DMS114 treated with DMSO at 0.1 percent for 48 hours (cell line): Measurements from ENCODE around the gene INCA1.

Experiments
- DNase-seq: peaks from one replicate; lab custom pipeline; 2025; ENCODE audit not compliant: unreplicated experiment; lab: John Stamatoyannopoulos, UW

Gene INCA1

GRCh38 chr17:4972322-4972721, 25.0 kb downstream of the INCA1 start:
- no peak for DNase-seq

- DNase-seq: no peak
Observed at GRCh38 chr17:4971826-4972225, 25.5 kb downstream of the INCA1 start.

DNA sequence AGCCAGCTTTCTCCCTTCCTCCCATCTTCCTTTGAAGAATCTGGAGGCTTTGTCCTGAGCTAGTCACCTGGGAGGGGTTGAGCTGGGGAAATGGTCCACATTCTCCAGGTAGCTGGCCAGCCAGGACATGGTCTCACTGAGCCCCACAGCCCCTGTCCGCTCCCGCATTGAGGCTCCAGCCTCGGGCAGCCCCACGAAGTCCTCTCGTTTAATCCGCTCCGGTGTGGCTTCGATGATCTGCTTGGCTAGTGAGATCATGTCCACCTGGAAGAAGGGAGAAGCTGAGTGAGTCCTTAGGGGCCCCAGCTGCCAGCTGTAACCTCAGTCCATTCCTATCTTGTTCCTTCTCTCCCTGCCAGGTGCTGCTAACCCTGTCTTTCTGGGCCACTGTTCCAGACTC, 27.0 kb downstream of the INCA1 start:
- DNase-seq: no peak

DNA sequence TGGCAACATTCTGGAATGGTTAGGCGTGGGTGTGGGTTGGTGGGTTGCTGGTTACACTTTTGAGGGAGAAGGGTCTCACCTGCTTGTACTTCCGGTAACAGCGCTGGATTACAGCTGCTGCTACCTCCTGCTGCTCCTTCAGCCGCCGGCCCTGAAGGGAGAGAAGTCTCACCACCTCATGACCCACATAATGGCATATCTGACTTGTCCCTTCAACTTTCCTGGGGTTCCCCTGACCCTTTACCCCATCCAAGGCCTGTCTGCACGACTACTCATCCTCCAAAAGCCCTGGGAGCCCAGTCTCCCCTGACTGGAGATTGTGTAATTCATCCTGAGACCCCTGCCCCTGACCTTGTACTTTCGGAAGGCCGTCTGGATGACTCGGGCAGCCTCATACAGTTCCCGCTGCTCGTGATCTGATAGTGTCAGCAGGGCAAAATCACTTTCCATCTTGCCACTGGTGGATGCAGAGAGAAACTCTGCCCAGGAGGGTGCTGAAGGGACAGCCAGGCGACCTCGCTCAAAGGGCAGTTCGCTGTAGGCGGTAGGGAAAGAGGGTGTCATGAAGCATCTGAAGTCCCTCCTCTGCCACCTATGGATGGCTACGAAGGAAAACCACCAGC, 27.7 kb downstream of the INCA1 start:
- no peak for DNase-seq

GRCh38 chr17:4969047-4969550, 28.2 kb downstream of the INCA1 start:
- DNase-seq: no peak

DNA sequence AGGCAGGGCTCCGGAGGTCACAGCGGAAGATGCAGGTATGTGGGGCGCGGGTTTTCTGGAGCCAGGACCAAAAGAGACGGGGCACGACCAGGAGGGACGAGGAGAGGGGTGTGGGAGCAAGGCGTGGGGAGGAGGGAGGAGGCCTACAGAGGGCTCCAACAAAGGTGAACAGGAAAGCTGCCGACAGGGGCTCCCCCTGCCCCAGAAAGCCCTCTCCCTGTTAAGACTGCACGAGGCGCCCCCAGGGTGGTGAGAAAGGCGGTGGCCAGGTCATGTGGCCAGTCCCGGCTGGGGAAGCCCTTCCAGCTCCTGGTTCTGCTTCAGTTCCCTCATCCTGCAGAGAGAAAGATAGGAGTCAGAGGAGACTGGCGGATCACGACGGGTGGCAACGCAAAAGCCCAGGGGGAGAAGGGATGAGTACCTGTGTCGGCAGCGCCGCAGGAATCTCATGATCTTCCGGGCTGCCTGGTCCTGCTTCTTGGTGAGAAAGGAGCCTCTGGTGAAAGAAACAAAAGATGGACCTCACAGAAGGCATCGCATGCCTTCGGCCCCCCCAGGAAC, 28.8 kb downstream of the INCA1 start:
- no peak for DNase-seq

GRCh38 chr17:4967539-4968485, 29.5 kb downstream of the INCA1 start, which contains the start of gene SPAG7:
Gene SPAG7, minus strand, starts transcription at chr17:4967817. Its CDS starts 13 bp downstream, at chr17:4967804.
- peak; percentile 56 for DNase-seq

GRCh38 chr17:4966844-4967538, 30.3 kb downstream of the INCA1 start:
- peak; percentile 87 for DNase-seq

DNA sequence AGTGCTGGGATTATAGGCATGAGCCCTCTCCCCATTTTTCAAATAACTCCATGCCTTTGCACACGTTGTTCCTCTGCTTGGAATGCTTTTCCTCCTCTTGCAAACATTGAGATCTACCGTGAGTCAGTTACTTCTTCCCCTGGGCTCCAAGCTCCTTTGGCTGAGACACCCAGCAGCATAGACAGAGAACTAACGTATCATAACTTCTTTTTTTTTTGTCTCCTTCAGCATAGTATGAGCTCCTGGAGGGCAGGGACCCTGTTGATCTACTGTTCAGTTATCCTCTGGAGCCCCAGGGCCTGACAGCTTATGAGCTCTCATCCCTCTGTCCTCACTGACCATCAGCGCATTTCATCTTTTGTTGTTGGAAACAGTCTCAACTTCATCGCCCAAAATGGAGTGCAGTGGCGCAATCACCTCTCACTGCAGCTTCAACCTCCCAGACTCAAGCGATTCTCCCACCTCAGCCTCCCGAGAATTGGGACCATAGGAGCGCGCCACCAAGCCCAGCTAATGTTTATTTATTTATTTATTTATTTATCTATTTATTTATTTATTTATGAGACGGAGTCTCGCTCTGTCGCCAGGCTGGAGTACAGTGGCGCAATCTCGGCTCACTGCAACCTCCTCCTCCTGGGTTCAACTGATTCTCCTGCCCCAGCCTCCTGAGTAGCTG, 31.9 kb downstream of the INCA1 start:
- no peak for DNase-seq

DNA sequence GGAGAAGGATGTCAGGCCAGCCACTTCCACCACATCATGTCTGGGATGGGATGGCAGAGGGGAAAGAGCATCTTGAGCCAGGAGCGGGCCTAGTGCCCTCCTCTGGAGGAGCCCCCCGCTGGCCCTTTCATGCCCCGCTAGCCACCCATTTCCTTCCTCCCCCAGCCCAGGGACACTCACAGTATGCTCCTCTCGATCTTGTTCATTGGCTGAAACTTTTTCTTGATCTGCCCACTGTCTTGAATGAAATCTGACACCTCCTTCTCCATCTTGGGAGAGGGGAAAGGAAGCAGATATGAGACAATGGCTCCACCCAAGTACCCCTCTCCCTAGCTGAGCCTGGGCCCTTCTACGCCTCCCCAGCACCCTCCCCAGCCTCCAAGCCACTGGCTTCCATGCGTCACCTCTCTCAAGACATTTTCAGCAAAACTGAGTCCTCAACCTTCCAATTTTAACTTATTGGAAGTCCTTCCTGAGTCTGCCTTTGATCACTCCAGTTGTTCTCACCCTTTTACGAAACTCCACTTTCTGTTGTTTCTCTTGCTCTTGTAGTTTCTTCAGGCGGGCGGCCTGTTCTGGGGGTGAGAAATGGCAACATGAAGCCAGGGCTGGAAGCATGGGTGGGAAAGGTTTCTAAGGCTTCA, 36.9 kb downstream of the INCA1 start:
- DNase-seq: no peak

DNA sequence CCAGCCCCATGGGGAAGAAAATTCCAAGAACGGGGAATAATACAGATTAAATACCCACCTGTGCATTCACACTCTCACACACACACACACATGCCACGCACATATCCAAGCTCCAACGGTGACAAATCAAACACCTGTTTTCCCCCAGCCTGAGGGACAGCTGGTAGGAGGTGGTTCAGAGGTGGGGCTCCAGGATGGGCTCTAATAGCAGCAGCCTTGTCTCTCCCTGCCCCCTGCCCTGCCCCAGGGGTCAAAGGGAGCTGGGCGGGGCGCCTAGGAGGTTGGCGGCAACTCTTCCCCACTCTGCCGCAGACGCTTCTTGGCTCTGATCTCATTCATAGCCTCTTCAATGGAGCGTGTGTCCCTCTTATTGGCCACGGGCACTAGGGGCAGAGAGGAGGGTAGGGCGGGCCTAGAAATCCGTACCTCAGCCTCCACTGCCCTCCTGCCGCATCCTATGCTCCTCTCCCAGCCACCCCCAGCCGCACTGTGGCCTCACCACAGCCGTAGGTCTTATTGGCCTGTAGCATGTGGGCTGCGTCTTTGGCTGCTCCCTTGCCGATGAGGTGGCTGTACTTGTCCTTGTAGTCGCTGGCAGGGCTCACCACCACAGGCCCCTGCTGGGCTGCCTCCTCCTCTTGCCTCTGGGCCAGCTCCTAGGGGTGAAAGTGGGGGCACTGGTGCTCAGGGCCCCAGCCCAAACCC, 37.9 kb downstream of the INCA1 start:
- no peak for DNase-seq

- DNase-seq: no peak
Observed at GRCh38 chr17:4958102-4958501, 39.2 kb downstream of the INCA1 start.

- DNase-seq: no peak
Observed at GRCh38 chr17:4956493-4957061, 40.7 kb downstream of the INCA1 start.

- DNase-seq: no peak
Observed at GRCh38 chr17:4955091-4955490, 42.2 kb downstream of the INCA1 start.

DNA sequence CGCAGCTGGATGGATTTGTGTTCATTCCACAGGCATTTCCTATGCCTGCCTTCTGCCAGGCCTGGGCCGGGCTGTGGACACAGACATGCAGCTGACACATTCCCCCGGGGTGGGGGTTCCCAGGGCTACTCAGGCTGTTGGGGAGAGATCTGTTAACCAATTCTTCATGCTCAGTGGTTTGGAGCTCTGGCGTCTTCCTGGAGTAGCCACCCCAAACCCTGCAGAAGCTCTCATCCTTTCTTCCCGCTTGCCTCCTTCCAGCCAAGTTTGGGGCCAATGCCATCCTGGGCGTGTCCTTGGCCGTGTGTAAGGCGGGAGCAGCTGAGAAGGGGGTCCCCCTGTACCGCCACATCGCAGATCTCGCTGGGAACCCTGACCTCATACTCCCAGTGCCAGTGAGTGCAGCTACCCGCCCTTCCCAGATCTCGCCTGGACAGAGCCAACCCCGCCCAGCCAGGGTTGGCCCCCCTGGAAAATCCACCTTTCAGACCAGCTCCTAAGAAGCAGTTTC, 43.8 kb downstream of the INCA1 start:
- DNase-seq: no peak

DNA sequence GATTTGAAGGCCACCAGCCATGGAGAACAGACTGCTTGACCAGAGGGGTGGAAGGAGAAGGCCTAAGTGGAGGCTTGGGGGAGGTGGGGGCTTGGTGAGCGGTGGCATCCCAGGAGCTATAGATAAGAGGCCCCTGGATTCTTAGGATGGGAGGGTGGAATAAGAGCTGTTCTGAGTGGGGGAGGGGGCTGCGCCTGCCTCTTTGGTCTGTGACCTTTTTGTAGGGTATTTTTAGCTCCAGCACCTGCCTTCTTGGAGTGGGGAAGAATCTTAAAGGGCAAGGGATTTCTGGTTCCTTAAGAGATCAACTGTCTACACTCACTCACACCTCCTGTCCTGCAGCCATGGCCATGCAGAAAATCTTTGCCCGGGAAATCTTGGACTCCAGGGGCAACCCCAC, 45.8 kb downstream of the INCA1 start:
- no peak for DNase-seq

DNA sequence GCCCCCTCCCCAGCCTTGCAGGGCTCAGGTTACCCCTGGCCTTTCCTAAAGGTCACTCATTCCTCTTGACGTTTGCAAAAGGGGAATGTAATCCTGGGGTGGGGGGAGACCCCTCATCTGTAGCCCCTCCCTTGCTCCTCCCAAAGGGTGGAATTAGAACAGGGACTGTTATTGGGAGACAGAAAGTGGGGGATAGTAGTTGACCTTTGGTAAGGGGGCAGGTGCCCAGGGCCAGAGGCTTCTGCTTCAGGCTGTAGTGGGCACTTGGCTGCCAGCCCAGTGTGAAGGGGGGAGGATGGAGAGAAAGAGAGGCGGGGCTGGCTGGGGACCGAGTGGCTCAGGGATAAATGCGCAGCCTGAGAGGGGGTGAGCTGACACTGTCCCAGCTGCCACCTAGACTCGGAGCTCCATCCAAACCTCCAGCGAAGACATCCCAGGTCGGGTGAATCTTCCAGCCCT, 46.5 kb downstream of the INCA1 start, which contains the start of gene ENO3:
Gene ENO3, plus strand, starts transcription at position 374 of the 459 bp plus-strand sequence. CDS start 711 bp downstream, outside the sequence.
- no peak for DNase-seq

- no peak for DNase-seq
Observed at GRCh38 chr17:4950075-4950745, 47.1 kb downstream of the INCA1 start.
